ENCODE results near the gene MRPL24.
A peak's percentile ranks its signal among the peaks of the same experiment; 100 is the strongest.

The MRPL24 gene

GRCh38 chr1:156751757-156752481, 11.0 kb upstream of the MRPL24 start:
- Mint-ChIP-seq H3K27ac (peak overlapping the region; percentile 94), H3K36me3 (ENCODE audit: low read depth) (peaks cover 23% of the 10 kb centered on the region), H3K4me1 (ENCODE audit: low read depth) (peaks cover 40% of the 10 kb centered on the region), H3K4me3 (peak overlapping the region; percentile 95), H3K9me3 (no peaks in the 10 kb centered on the region), H3K27me3 (ENCODE audit: low read depth) (no peaks in the 10 kb centered on the region)
- peak; percentile 95 for DNase-seq (ENCODE audit: low spot score)

GRCh38 chr1:156751451-156751756, 10.5 kb upstream of the MRPL24 start, which contains the start of gene HDGF:
TSS of gene HDGF (minus strand) at chr1:156751675. CDS start at chr1:156751429, 246 bp downstream.
- H3K4me1 Mint-ChIP-seq (ENCODE audit: low read depth), result peaks cover 42% of the 10 kb centered on the region
- no peaks in the 10 kb centered on the region for H3K9me3 Mint-ChIP-seq
- no peak for DNase-seq (ENCODE audit: low spot score)
- H3K27me3 Mint-ChIP-seq (ENCODE audit: low read depth), result no peaks in the 10 kb centered on the region
- H3K4me3 Mint-ChIP-seq, result peak within 1 kb of the TSS; percentile 98
- H3K27ac Mint-ChIP-seq, result peak within 1 kb of the TSS; percentile 96
- H3K36me3 Mint-ChIP-seq (ENCODE audit: low read depth), result peaks cover 23% of the 10 kb centered on the region

GRCh38 chr1:156750711-156751450, 10.0 kb upstream of the MRPL24 start:
- H3K27ac Mint-ChIP-seq, result peak overlapping the region; percentile 96
- peaks cover 25% of the 10 kb centered on the region for H3K36me3 Mint-ChIP-seq (ENCODE audit: low read depth)
- H3K4me1 Mint-ChIP-seq (ENCODE audit: low read depth), result peaks cover 47% of the 10 kb centered on the region
- DNase-seq (ENCODE audit: low spot score), result peak; percentile 34
- no peaks in the 10 kb centered on the region for H3K27me3 Mint-ChIP-seq (ENCODE audit: low read depth)
- no peaks in the 10 kb centered on the region for H3K9me3 Mint-ChIP-seq
- H3K4me3 Mint-ChIP-seq, result peak overlapping the region; percentile 98

- Mint-ChIP-seq H3K4me1 (ENCODE audit: low read depth) (peaks cover 53% of the 10 kb centered on the region), H3K36me3 (ENCODE audit: low read depth) (peaks cover 30% of the 10 kb centered on the region), H3K9me3 (no peaks in the 10 kb centered on the region), H3K27me3 (ENCODE audit: low read depth) (no peaks in the 10 kb centered on the region), H3K27ac (peak overlapping the region; percentile 96), H3K4me3 (peak overlapping the region; percentile 98)
- DNase-seq (ENCODE audit: low spot score), result peak; percentile 37
Measured at GRCh38 chr1:156750191-156750672, 9.3 kb upstream of the MRPL24 start.

GRCh38 chr1:156749419-156750118, 8.7 kb upstream of the MRPL24 start:
- no peak for DNase-seq (ENCODE audit: low spot score)
- H3K27me3 Mint-ChIP-seq (ENCODE audit: low read depth), result no peaks in the 10 kb centered on the region
- H3K36me3 Mint-ChIP-seq (ENCODE audit: low read depth), result peaks cover 35% of the 10 kb centered on the region

GRCh38 chr1:156748670-156749418, 8.0 kb upstream of the MRPL24 start:
- Mint-ChIP-seq H3K4me1 (ENCODE audit: low read depth) (peaks cover 52% of the 10 kb centered on the region), H3K9me3 (no peaks in the 10 kb centered on the region), H3K27ac (peak overlapping the region; percentile 96), H3K36me3 (ENCODE audit: low read depth) (peaks cover 39% of the 10 kb centered on the region), H3K27me3 (ENCODE audit: low read depth) (no peaks in the 10 kb centered on the region), H3K4me3 (peak overlapping the region; percentile 98)
- no peak for DNase-seq (ENCODE audit: low spot score)

More at GRCh38 chr1:156749419-156750118, 8.7 kb upstream of the MRPL24 start:
- peak overlapping the region; percentile 98 for H3K4me3 Mint-ChIP-seq
- no peaks in the 10 kb centered on the region for H3K9me3 Mint-ChIP-seq
- H3K27ac Mint-ChIP-seq, result peak overlapping the region; percentile 96
- peaks cover 54% of the 10 kb centered on the region for H3K4me1 Mint-ChIP-seq (ENCODE audit: low read depth)

GRCh38 chr1:156747742-156748669, 7.1 kb upstream of the MRPL24 start:
- Mint-ChIP-seq H3K4me3 (peak overlapping the region; percentile 98), H3K36me3 (ENCODE audit: low read depth) (peaks cover 43% of the 10 kb centered on the region), H3K27me3 (ENCODE audit: low read depth) (no peaks in the 10 kb centered on the region), H3K9me3 (no peaks in the 10 kb centered on the region), H3K4me1 (ENCODE audit: low read depth) (peaks cover 50% of the 10 kb centered on the region), H3K27ac (peak overlapping the region; percentile 96)
- DNase-seq (ENCODE audit: low spot score), result no peak

GRCh38 chr1:156746728-156747631, 6.1 kb upstream of the MRPL24 start:
- Mint-ChIP-seq H3K4me1 (ENCODE audit: low read depth) (peaks cover 50% of the 10 kb centered on the region), H3K36me3 (ENCODE audit: low read depth) (peaks cover 50% of the 10 kb centered on the region), H3K27me3 (ENCODE audit: low read depth) (no peaks in the 10 kb centered on the region), H3K9me3 (no peaks in the 10 kb centered on the region), H3K4me3 (peak overlapping the region; percentile 98), H3K27ac (peak overlapping the region; percentile 96)
- DNase-seq (ENCODE audit: low spot score), result no peak

- no peaks in the 10 kb centered on the region for H3K9me3 Mint-ChIP-seq
Measured at GRCh38 chr1:156746406-156746727, 5.5 kb upstream of the MRPL24 start.

GRCh38 chr1:156745881-156746280, 5.0 kb upstream of the MRPL24 start:
- peaks cover 56% of the 10 kb centered on the region for H3K4me1 Mint-ChIP-seq (ENCODE audit: low read depth)
- peak overlapping the region; percentile 78 for H3K4me3 Mint-ChIP-seq
- no peak for DNase-seq (ENCODE audit: low spot score)
- H3K9me3 Mint-ChIP-seq, result no peaks in the 10 kb centered on the region
- peak overlapping the region; percentile 90 for H3K27ac Mint-ChIP-seq
- no peaks in the 10 kb centered on the region for H3K27me3 Mint-ChIP-seq (ENCODE audit: low read depth)
- peaks cover 58% of the 10 kb centered on the region for H3K36me3 Mint-ChIP-seq (ENCODE audit: low read depth)

More at GRCh38 chr1:156746406-156746727, 5.5 kb upstream of the MRPL24 start:
- Mint-ChIP-seq H3K27me3 (ENCODE audit: low read depth) (no peaks in the 10 kb centered on the region), H3K27ac (peak overlapping the region; percentile 90), H3K4me3 (peak overlapping the region; percentile 78), H3K4me1 (ENCODE audit: low read depth) (peaks cover 53% of the 10 kb centered on the region), H3K36me3 (ENCODE audit: low read depth) (peaks cover 54% of the 10 kb centered on the region)
- DNase-seq (ENCODE audit: low spot score), result no peak

GRCh38 chr1:156744786-156745419, 4.0 kb upstream of the MRPL24 start:
- H3K27ac Mint-ChIP-seq, result peak overlapping the region; percentile 56
- no peaks in the 10 kb centered on the region for H3K9me3 Mint-ChIP-seq
- no peak overlapping the region for H3K4me3 Mint-ChIP-seq
- peaks cover 60% of the 10 kb centered on the region for H3K4me1 Mint-ChIP-seq (ENCODE audit: low read depth)
- no peak for DNase-seq (ENCODE audit: low spot score)
- H3K36me3 Mint-ChIP-seq (ENCODE audit: low read depth), result peaks cover 54% of the 10 kb centered on the region
- H3K27me3 Mint-ChIP-seq (ENCODE audit: low read depth), result no peaks in the 10 kb centered on the region
